Measurements from ENCODE around the gene TMTC1. TPM values are rescaled to one million over a fixed set of nuclear protein-coding genes. Genes with fewer than 3 reads are reported as not detected.

TMTC1 gene
- total RNA-seq, 1 donor from 2014 or later: 12.9 TPM

- no peak for DNase-seq
These were observed 255.6 kb downstream of the TMTC1 start for GRCh38 chr12:29528161-29528560.

- peak; percentile 13 for DNase-seq
These were observed 261.8 kb downstream of the TMTC1 start for GRCh38 chr12:29521951-29522350.

GRCh38 chr12:29519585-29520182, 264.1 kb downstream of the TMTC1 start:
- DNase-seq: peak; percentile 76

- no peak for DNase-seq
These were observed 265.3 kb downstream of the TMTC1 start for GRCh38 chr12:29518407-29518806.

- DNase-seq: peak; percentile 11
These were observed 266.5 kb downstream of the TMTC1 start for GRCh38 chr12:29517264-29517663.

GRCh38 chr12:29516431-29516875, 267.3 kb downstream of the TMTC1 start:
- no peak for DNase-seq

GRCh38 chr12:29510591-29511185, 273.1 kb downstream of the TMTC1 start:
- DNase-seq: no peak

- DNase-seq: no peak
These were observed 274.2 kb downstream of the TMTC1 start for GRCh38 chr12:29509503-29509902.

GRCh38 chr12:29508949-29509348, 274.8 kb downstream of the TMTC1 start:
- no peak for DNase-seq

GRCh38 chr12:29505122-29505521, 278.6 kb downstream of the TMTC1 start:
- DNase-seq: no peak

GRCh38 chr12:29503283-29503682, 280.5 kb downstream of the TMTC1 start:
- DNase-seq: no peak

- DNase-seq: no peak
These were observed 284.5 kb downstream of the TMTC1 start for GRCh38 chr12:29499235-29499634.

- no peak for DNase-seq
These were observed 286.2 kb downstream of the TMTC1 start, which contains the start of gene OVCH1 for GRCh38 chr12:29497588-29497987. Gene OVCH1, minus strand, starts transcription at chr12:29497686. Its CDS starts 0 bp downstream, at chr12:29497686.

GRCh38 chr12:29492891-29493290, 290.9 kb downstream of the TMTC1 start:
- no peak for DNase-seq

GRCh38 chr12:29486972-29487371, 296.8 kb downstream of the TMTC1 start:
- DNase-seq: no peak

- DNase-seq: no peak
These were observed 320.5 kb downstream of the TMTC1 start for GRCh38 chr12:29463198-29463597.

- DNase-seq: no peak
These were observed 323.7 kb downstream of the TMTC1 start for GRCh38 chr12:29460082-29460481.

- no peak for DNase-seq
These were observed 328.7 kb downstream of the TMTC1 start for GRCh38 chr12:29455087-29455486.

GRCh38 chr12:29451888-29452287, 331.9 kb downstream of the TMTC1 start:
- DNase-seq: no peak

All from dermis blood vessel endothelial cell (primary cell).